HG03432 (cell line): ENCODE data around the gene CD22.
"Not testable (repeated sequence)": the region's sequence is repeated elsewhere in the genome, so short reads cannot be mapped to it uniquely, and the experiment has no call there.

Experiments
- ATAC-seq: cut with Tn5 transposase; IDR thresholded peaks from one replicate; pipeline ENCODE4 v1.9.1; 2021; ENCODE audit warnings: mild to moderate bottlenecking, moderate library complexity; ENCODE audit not compliant: unreplicated experiment

The CD22 gene

GRCh38 chr19:35328851-35329285, at the start of gene CD22:
Gene CD22 (plus strand): TSS chr19:35329187. CDS start chr19:35332041, 2,854 bp downstream.
- ATAC-seq: peak; percentile 34

- ATAC-seq: no peak
These were observed 49.6 kb upstream of the CD22 start for GRCh38 chr19:35279374-35279773.

- ATAC-seq: no peak
These were observed 48.8 kb upstream of the CD22 start for GRCh38 chr19:35279985-35280821.

GRCh38 chr19:35281303-35281702, 47.7 kb upstream of the CD22 start:
- ATAC-seq: no peak

GRCh38 chr19:35284153-35285094, 44.6 kb upstream of the CD22 start:
- no peak for ATAC-seq

- no peak for ATAC-seq
These were observed 43.9 kb upstream of the CD22 start for GRCh38 chr19:35285095-35285449.

DNA sequence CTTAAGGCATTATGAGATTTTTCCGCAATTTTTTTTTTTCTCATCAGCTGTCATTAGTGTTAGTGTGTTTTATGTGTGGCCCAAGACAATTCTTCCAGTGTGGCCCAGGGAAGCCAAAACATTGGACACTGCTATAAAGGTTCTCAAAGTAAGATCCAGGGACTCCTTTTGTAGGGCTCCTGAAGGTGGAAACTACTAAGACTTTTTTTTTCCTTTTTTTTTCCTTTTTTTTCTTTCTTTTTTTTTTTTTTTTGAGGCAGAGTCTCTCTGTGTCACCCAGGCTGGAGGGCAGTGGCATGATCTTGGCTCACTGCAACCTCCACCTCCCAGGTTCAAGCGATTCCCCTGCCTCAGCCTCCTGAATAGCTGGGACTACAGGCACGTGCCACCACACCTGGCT, 43.5 kb upstream of the CD22 start:
- ATAC-seq: not testable (repeated sequence)

- not testable (repeated sequence) for ATAC-seq
These were observed 42.9 kb upstream of the CD22 start for GRCh38 chr19:35286101-35286500.

- ATAC-seq: no peak
These were observed 41.3 kb upstream of the CD22 start for GRCh38 chr19:35287713-35288112.

DNA sequence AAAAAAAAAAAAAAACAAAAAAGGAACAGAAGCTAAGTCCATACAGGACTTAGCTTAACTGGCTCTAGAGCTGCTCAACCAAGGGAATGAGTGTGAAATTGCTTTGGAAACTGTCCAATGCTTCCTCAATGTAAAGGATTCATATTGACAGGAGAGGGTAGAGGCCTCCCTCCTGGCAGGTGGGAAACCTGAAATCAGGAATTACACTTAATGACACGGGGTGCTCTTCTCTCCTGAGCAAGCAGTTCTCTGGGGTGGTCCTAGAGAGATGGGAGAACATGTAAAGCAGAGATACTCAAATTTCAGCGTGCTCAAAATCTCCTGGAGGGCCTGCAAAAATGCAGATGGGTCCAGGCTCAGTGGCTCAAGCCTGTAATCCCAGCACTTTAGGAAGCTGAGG, 40.7 kb upstream of the CD22 start:
- no peak for ATAC-seq

DNA sequence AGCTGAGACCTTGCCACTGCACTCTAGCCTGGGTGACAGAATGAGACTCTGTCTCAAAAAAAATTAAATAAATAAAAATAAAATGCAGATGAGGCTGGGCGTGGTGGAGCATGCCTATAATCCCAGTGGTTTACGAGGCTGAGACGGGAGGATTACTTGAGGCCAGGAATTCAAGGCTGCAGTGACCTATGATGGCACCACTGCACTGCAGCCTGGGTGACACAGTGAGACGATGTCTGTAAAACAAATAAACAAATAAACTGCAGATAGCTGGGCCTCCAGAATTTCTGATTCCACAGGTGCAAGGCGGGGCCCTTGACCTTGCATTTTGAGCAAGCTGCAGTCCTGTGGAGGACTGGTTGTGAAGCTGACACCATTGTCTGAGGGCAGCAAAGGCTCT, 40.1 kb upstream of the CD22 start:
- no peak for ATAC-seq

- ATAC-seq: no peak
These were observed 38.4 kb upstream of the CD22 start for GRCh38 chr19:35290381-35291127.

- ATAC-seq: no peak
These were observed 37.7 kb upstream of the CD22 start for GRCh38 chr19:35291259-35291658.

GRCh38 chr19:35291916-35292315, 37.1 kb upstream of the CD22 start, which contains the start of gene MAG:
Gene MAG (plus strand): TSS chr19:35292161. CDS start chr19:35295409, 3,248 bp downstream.
- ATAC-seq: no peak

DNA sequence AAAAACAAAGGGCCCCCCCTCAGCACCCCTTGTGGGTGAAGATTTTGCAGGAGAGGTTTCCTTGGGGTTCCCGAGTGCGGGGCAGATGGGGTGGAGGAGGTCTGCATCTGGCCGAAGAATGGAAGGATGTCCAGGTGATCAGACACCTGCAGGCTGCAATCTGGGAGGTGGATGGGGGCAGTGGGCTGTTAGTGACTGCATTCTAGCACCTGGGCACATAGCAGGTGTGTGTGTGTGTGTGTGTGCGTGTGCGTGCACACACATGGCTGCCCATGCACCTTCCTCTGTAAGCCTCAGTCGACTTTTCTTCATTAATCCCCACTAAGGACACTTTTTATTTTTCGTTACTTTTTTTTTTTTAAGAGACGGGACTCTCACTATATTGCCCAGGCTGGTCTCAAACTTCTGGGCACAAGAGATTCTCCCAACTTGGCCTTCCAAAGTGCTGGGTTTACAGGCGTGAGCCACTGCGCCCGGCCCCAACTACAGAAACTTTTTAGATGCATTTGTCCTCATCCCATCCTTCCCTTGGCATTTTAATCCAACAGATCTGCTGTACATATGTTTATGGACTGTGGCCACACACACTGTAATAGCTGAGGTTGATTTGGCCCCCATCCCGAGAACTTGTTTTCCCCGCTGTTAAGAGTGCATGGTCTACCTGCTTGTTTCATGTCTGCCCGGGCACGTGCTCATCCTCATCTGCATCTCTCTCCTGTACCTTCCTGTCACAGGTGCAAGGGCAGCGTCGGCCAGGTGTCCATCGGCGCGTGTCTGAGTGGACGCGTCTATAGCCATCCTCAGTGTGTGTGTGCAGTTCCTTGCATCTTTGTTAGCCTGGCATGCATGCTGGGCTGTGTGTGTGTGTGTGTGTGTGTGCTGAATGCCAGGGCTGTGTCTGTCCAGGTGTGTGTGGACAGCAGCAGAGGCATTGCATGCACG, 36.3 kb upstream of the CD22 start:
- no peak for ATAC-seq

DNA sequence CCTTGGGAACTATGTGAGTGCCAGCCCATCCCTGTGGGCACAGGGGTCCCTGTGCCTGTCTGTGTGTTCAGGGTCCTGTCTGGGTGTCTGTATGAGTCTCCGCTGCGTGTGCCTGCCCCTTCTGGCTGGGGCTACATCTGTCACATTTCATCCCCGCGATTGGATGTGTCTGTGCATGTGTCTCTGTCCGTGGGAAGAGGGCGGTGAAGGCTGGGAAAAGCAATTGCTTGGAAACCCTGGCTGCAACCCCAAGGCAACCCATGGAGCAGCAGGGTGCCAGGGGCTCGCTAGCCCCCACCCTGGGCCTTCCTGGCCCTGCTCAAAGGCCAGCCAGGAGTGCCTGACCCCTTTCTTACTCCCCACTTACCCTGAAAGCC, 35.6 kb upstream of the CD22 start:
- no peak for ATAC-seq

DNA sequence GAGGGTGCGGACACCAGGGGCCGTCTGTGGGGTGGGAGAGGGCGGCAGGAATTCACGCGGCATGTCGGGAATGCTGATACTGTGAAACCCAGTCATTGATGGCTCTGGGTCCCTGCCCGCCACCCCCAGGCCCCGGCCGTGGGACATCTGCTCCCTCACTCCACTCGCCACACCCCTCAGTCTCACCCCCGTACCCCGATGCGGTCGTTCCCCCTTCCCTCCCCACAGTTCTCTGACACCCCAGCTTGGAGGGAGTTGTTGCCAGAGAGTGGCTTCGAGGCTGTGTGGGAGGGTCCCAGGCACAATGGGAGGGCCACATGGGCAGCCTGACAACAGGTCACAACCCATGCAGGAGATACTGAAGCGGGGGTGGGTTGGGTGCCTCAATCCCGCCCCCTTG, 35.2 kb upstream of the CD22 start:
- no peak for ATAC-seq

DNA sequence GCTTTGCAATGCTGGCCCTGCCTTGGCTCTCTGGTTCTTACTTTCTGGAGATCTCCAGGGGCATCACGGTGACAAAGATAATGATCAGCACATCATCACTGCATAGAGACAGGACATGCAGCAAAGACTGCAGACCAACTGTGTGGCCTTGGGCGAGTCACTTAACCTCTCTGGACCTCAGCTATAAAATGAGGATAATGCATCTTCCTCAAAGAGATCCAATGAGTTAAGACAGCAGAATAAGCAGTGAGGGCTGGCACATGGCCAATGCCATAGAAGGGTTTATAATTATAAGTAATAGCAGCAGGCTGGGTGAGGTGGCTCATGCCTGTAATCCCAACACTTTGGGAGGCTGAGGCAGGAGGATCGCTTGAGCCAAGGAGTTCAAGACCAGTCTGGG, 34.7 kb upstream of the CD22 start:
- ATAC-seq: no peak

DNA sequence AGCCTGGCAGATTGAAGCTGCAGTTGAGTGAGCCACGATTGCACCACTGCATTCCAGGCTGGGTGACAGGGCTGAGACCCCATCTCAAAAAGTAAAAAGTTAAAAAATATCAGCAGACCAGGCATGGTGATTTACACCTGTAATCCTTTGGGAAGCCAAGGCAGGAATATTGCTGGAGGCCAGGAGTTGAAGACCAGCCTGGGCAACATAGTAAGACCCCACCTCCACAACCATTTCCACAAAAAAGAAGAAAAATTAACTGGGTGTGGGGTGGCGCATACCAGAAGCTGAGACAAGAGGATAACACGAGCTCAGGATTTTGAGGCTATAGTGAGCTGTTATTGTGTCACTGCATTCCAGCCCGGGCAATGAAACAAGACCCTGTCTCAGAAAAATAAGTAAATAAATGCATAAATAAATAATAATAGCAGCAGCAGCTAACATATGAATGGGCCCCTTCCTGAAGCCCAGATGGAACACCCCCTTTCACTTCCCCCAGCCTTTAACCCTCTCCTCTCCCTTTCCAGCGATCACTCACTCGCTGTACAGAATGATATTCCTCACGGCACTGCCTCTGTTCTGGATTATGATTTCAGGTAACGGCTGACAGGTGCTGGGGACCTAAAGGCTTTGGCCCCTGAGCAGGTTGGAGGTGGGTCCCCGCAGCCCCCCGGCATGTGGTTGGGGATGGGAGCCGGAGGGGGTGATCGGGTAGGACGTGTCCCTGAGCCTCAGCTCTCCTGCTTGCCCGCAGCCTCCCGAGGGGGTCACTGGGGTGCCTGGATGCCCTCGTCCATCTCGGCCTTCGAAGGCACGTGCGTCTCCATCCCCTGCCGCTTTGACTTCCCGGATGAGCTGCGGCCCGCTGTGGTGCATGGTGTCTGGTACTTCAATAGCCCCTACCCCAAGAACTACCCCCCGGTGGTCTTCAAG, 33.9 kb upstream of the CD22 start:
- ATAC-seq: no peak
